ENCODE measurements around the gene CPNE8. TPM values are rescaled to one million over a fixed set of nuclear protein-coding genes. Genes with fewer than 3 reads are reported as not detected.

CPNE8 gene
- total and polyA plus RNA-seq, 2 of the 4 experiments (the other 2 are of a cell fraction), result not detected

DNA sequence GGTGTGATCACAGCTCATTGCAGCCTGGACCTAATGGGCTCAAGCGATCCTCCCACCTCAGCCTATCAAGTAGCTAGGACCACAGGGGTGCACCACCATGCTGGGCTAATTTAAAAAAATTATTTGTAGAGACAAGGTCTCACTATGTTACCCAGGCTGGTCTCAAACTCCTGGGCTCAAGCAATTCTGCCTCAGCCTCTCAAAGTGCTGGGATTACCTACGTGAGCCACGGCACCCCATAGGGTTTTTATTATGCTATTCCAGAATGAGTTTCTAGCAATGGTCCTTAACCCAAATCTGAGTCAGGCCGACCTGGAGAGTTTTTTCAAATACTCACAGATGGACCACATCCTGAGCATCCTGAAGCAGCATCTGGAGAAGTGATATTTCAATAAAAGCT, 159.8 kb downstream of the CPNE8 start:
- H3K23ac ChIP-seq (ENCODE audit: low read depth, low read length), result no peak overlapping the region
- H4K8ac ChIP-seq (ENCODE audit: low read depth in 2 of 2, low read length in 2 of 2), result no peak overlapping the region
- no peak overlapping the region for H4K5ac ChIP-seq (ENCODE audit: low read depth, low read length)
- H3K9ac ChIP-seq (ENCODE audit: low read depth, low read length), result no peak overlapping the region
- H2BK20ac ChIP-seq (ENCODE audit: low read depth, low read length), result no peak overlapping the region
- H2BK5ac ChIP-seq (ENCODE audit: low read depth, low read length, poor library complexity, severe bottlenecking), result no peak overlapping the region
- POLR2A ChIA-PET (ENCODE audit: unreplicated experiment), result no interaction called here
- H3K4me3 ChIP-seq (ENCODE audit: insufficient read depth, low read depth, low read length), result no peak overlapping the region
- dilution Hi-C loops (cut with HindIII; ENCODE audit: low sequenced_read_pairs, unreplicated experiment) (no loop called here), in situ Hi-C loops (cut with MboI; ENCODE audit: low sequenced_read_pairs) (no loop called here), intact Hi-C loops (cut with micrococcal nuclease) (no loop called here)
- no peaks in the 10 kb centered on the region for H3K79me1 ChIP-seq (ENCODE audit: low read depth in 1 of 2, low read length in 2 of 2)
- BruUV-seq (replicated peaks), result no TSS peak
- no peak overlapping the region for H2BK120ac ChIP-seq (ENCODE audit: low read depth, low read length)
- H3K9me1 ChIP-seq (ENCODE audit: insufficient read depth, low read length), result no peaks in the 10 kb centered on the region
- H2BK15ac ChIP-seq (ENCODE audit: low read depth, low read length), result no peak overlapping the region
- no peak overlapping the region for H3K27ac ChIP-seq (ENCODE audit: insufficient read depth, low read length)
- no peak overlapping the region for H2AFZ ChIP-seq (replicated peaks; ENCODE audit: low read length, poor library complexity)
- no peak overlapping the region for H3K14ac ChIP-seq (replicated peaks; ENCODE audit: low read depth, low read length)
- no peak overlapping the region for H3K18ac ChIP-seq (ENCODE audit: low read depth, low read length)
- no peaks in the 10 kb centered on the region for H3K36me3 ChIP-seq (ENCODE audit: control insufficient read depth, insufficient read depth, low read length)
- H4K20me1 ChIP-seq (ENCODE audit: insufficient read depth, low read length), result no peaks in the 10 kb centered on the region
- CTCF ChIA-PET, result no interaction called here
- ATAC-seq (ENCODE audit: low read depth), result no peak
- no peak overlapping the region for H3K4ac ChIP-seq (ENCODE audit: low read depth, low read length)
- H3K56ac ChIP-seq (ENCODE audit: extremely low read depth, insufficient read depth, low read length), result no peak overlapping the region
- no peak overlapping the region for H4K91ac ChIP-seq (ENCODE audit: insufficient read depth, low read depth, low read length)
- H3K4me2 ChIP-seq (ENCODE audit: low read depth, low read length), result no peak overlapping the region
- TF ChIP-seq CHD1 (IDR thresholded peaks at IDR 0.05; ENCODE audit: low read depth, low read length) (no peak), FOS (IDR thresholded peaks at IDR 0.05; ENCODE audit: low read depth, low read length) (no peak), POLR2A (IDR thresholded peaks at IDR 0.05; ENCODE audit: low read depth, low read length) (no peak), RFX5 (IDR thresholded peaks at IDR 0.05; ENCODE audit: low read depth, low read length) (no peak), MAFK (IDR thresholded peaks at IDR 0.05; ENCODE audit: low read depth, low read length) (no peak), BHLHE40 (IDR thresholded peaks at IDR 0.05; ENCODE audit: low read depth, low read length) (no peak)
- TF ChIP-seq, protein P1, sequence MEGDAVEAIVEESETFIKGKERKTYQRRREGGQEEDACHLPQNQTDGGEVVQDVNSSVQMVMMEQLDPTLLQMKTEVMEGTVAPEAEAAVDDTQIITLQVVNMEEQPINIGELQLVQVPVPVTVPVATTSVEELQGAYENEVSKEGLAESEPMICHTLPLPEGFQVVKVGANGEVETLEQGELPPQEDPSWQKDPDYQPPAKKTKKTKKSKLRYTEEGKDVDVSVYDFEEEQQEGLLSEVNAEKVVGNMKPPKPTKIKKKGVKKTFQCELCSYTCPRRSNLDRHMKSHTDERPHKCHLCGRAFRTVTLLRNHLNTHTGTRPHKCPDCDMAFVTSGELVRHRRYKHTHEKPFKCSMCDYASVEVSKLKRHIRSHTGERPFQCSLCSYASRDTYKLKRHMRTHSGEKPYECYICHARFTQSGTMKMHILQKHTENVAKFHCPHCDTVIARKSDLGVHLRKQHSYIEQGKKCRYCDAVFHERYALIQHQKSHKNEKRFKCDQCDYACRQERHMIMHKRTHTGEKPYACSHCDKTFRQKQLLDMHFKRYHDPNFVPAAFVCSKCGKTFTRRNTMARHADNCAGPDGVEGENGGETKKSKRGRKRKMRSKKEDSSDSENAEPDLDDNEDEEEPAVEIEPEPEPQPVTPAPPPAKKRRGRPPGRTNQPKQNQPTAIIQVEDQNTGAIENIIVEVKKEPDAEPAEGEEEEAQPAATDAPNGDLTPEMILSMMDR (conservative IDR thresholded peaks at IDR 0.05; ENCODE audit: low read depth, low read length), result no peak
- TF ChIP-seq, protein P2, sequence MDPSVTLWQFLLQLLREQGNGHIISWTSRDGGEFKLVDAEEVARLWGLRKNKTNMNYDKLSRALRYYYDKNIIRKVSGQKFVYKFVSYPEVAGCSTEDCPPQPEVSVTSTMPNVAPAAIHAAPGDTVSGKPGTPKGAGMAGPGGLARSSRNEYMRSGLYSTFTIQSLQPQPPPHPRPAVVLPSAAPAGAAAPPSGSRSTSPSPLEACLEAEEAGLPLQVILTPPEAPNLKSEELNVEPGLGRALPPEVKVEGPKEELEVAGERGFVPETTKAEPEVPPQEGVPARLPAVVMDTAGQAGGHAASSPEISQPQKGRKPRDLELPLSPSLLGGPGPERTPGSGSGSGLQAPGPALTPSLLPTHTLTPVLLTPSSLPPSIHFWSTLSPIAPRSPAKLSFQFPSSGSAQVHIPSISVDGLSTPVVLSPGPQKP (IDR thresholded peaks at IDR 0.05; ENCODE audit: borderline replicate concordance, low read depth, low read length), result no peak
- TF ChIP-seq, protein P3, sequence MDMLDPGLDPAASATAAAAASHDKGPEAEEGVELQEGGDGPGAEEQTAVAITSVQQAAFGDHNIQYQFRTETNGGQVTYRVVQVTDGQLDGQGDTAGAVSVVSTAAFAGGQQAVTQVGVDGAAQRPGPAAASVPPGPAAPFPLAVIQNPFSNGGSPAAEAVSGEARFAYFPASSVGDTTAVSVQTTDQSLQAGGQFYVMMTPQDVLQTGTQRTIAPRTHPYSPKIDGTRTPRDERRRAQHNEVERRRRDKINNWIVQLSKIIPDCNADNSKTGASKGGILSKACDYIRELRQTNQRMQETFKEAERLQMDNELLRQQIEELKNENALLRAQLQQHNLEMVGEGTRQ (IDR thresholded peaks at IDR 0.05; ENCODE audit: low read depth, low read length), result no peak
- H2AK9ac ChIP-seq (replicated peaks; ENCODE audit: low read depth, low read length, poor library complexity), result no peak overlapping the region
- no peak for DNase-seq
- H3K4me1 ChIP-seq (ENCODE audit: control insufficient read depth, insufficient read depth, low read length), result no peaks in the 10 kb centered on the region
- no peak overlapping the region for H2AK5ac ChIP-seq (ENCODE audit: low read depth, low read length)
- peaks cover 6% of the 10 kb centered on the region; the same call in 1 of the 2 replicates for H3K9me3 ChIP-seq (ENCODE audit: control insufficient read depth, insufficient read depth, low read length)
- no peaks in the 10 kb centered on the region for H3K27me3 ChIP-seq (ENCODE audit: control insufficient read depth, insufficient read depth, low read length)
- WGBS, 2 experiments (ENCODE audit: extremely low coverage in 2 of 2, insufficient read length in 1 of 2), result 43% methylated on average over 2 of the region's 4 CpGs; no CpG with 5 or more reads in 1 of the 2 experiments
